A172 (cell line): ENCODE results near the gene DOCK7. TPM values are rescaled to one million over a fixed set of nuclear protein-coding genes. Genes with fewer than 3 reads are reported as not detected.
"Not testable (repeated sequence)": the region's sequence is repeated elsewhere in the genome, so short reads cannot be mapped to it uniquely, and the experiment has no call there.

ENCODE experiments used
- DNase-seq: peaks from one replicate; pipeline ENCODE4 v3.0.0-alpha.2; 2015; ENCODE audit warnings: low spot score
- total RNA-seq: library from RNA; depleted of rRNA; stranded (reverse); fragments of >200 nt; shearing (Covaris generic); gene quantifications from 2 replicates; pipeline ENCODE4 v1.2.3, GENCODE V29; 2014

The DOCK7 gene
- total RNA-seq, 1 experiment from 2014 or later = 70.2 TPM

GRCh38 chr1:62613325-62613727 is 74.9 kb downstream of the DOCK7 start:
- no peak for DNase-seq

GRCh38 chr1:62612770-62613169 is 75.4 kb downstream of the DOCK7 start:
- no peak for DNase-seq

- DNase-seq = not testable (repeated sequence)
Measured at GRCh38 chr1:62610588-62610987, 77.6 kb downstream of the DOCK7 start.

GRCh38 chr1:62608905-62609304 is 79.3 kb downstream of the DOCK7 start:
- DNase-seq = no peak

GRCh38 chr1:62601457-62601856 is 86.7 kb downstream of the DOCK7 start:
- DNase-seq = no peak

GRCh38 chr1:62599044-62599443 is 89.1 kb downstream of the DOCK7 start:
- no peak for DNase-seq

- DNase-seq = no peak
Measured at GRCh38 chr1:62597281-62597680, 90.9 kb downstream of the DOCK7 start, which contains the start of gene ANGPTL3. Gene ANGPTL3 (plus strand): TSS chr1:62597520. CDS start chr1:62597567, 47 bp downstream.

GRCh38 chr1:62595647-62596046 is 92.5 kb downstream of the DOCK7 start:
- no peak for DNase-seq

GRCh38 chr1:62593825-62594394 is 94.3 kb downstream of the DOCK7 start:
- DNase-seq = no peak

- DNase-seq = no peak
Measured at GRCh38 chr1:62590970-62591368, 97.2 kb downstream of the DOCK7 start.

GRCh38 chr1:62590255-62590969 is 97.8 kb downstream of the DOCK7 start:
- DNase-seq = no peak

GRCh38 chr1:62589321-62589720 is 98.9 kb downstream of the DOCK7 start:
- DNase-seq = no peak

GRCh38 chr1:62588000-62588399 is 100.2 kb downstream of the DOCK7 start:
- DNase-seq = no peak

GRCh38 chr1:62585469-62586155 is 102.6 kb downstream of the DOCK7 start:
- DNase-seq = no peak

- DNase-seq = no peak
Measured at GRCh38 chr1:62573675-62574074, 114.5 kb downstream of the DOCK7 start.

GRCh38 chr1:62572476-62572875 is 115.7 kb downstream of the DOCK7 start:
- DNase-seq = no peak

- not testable (repeated sequence) for DNase-seq
Measured at GRCh38 chr1:62571517-62571916, 116.7 kb downstream of the DOCK7 start.

- not testable (repeated sequence) for DNase-seq
Measured at GRCh38 chr1:62567926-62568325, 120.3 kb downstream of the DOCK7 start.

- not testable (repeated sequence) for DNase-seq
Measured at GRCh38 chr1:62567182-62567581, 121.0 kb downstream of the DOCK7 start.

- no peak for DNase-seq
Measured at GRCh38 chr1:62561306-62561705, 126.9 kb downstream of the DOCK7 start.

- no peak for DNase-seq
Measured at GRCh38 chr1:62544570-62544969, 143.6 kb downstream of the DOCK7 start.

GRCh38 chr1:62541048-62541447 is 147.1 kb downstream of the DOCK7 start:
- no peak for DNase-seq

GRCh38 chr1:62539028-62539447 is 149.1 kb downstream of the DOCK7 start:
- DNase-seq = no peak
